GM18861 (cell line): ENCODE measurements around the gene TEAD1.

ENCODE experiments used
- ATAC-seq: cut with Tn5 transposase; IDR thresholded peaks from one replicate; pipeline ENCODE4 v1.9.1; 2021; ENCODE audit not compliant: unreplicated experiment

TEAD1 gene

GRCh38 chr11:12673924-12674570, at the start of gene TEAD1:
Gene TEAD1, plus strand, starts transcription at chr11:12674421.
- peak; percentile 71 for ATAC-seq

DNA sequence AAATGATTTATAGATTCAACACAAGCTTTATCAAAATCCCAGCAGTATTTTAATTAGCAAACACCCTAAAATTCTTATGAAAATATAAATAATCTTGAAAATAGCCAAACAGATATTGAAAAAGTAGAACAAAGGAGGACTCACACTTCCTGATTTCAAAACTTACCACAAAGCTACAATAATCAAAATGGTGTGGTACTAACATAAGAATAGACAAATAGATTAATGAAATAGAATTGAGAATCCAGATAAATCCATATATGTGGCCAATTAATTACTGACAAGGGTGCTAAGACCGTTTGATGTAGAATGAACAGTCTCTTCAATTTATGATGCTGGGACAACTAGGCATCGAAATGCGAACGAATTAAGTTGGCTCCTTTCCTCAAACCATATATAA, 49.6 kb upstream of the TEAD1 start:
- no peak for ATAC-seq

DNA sequence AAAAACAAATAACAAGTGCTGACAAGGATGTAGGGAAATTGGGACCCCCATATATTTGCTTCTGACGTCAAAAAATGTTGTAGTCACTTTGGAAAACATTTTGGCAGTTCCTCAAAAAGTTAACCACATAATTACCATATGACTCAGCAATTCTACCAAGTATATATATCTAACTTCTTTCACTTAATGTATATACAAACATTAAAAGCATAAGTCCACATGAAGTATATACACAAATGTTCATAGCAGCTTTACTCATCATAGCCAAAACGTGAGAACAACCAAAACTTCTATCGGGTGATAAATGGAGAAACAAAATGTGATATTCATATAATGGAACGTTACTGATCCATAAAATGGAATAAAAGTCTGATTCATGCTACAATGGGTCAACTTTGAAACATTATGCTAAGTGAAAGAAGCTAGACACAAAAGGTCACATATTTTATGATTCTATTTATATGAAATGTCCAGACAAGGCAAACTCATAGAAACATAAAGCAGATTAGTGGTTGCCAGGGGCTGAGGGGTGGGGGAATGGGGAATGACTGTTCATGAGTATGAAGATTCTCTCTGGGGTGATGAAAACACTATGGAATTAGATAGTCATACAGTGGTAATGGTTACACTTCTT, 48.7 kb upstream of the TEAD1 start:
- ATAC-seq = no peak

DNA sequence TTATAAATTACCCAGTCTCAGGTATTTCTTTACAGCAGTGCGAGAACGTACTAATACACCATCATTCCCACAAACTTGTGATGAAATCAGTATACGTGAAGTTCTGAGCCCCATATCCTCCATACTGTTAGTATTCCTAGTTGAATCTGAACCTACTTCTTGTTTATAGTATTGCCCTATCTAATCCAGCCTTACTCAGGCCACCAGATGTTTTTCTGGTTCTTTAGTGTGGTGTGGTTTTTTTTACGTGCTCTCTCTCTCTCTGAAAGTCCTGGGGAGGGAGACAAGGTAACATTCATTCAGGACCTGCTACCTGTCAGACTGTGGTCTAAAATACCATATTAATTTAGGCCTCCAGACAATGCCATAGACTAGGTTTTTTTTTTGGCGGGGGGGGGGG, 47.6 kb upstream of the TEAD1 start:
- no peak for ATAC-seq

DNA sequence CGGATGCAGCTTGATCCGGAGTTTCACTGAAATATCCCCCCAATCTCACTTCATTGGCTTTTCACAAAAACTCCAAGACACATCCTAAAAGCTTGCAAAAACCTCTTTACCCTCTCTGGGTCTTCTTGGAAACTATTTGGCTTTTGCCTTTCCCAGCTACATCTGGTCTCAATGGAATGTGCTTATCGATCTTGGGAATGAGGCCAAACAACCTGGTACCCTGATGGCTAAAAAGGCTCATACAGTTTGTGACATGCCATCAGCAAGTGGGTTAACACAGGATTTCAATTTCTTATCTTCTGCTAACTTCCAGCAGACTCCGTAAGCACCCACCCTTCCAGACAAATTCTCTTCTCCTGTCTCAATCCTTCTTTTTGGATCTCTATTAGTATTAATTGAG, 45.9 kb upstream of the TEAD1 start:
- ATAC-seq = no peak

GRCh38 chr11:12629601-12630313, 44.5 kb upstream of the TEAD1 start:
- no peak for ATAC-seq

- ATAC-seq = no peak
Measured at GRCh38 chr11:12631651-12632050, 42.6 kb upstream of the TEAD1 start.

GRCh38 chr11:12634329-12634728, 39.9 kb upstream of the TEAD1 start:
- ATAC-seq = no peak

GRCh38 chr11:12636871-12637410, 37.3 kb upstream of the TEAD1 start:
- no peak for ATAC-seq

- ATAC-seq = no peak
Measured at GRCh38 chr11:12639388-12639787, 34.8 kb upstream of the TEAD1 start.

DNA sequence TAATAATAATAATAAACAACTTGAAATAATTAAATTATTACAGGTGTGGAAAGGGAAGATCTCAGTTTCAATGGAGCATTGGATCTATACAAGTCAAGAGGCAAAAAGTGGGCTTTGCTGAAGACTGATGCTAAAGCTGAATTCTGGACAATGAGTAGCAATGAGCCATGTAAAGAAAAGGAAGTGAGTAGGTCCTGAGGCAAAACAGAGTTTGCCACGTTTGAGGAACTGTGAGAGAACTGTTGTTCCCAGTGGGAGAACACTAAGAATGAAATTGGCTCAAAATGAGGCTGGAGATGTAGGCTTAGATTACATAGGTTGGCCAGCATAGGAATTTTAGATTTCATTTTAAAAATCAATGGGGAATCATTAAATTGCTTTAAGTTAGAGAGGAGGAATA, 33.9 kb upstream of the TEAD1 start:
- no peak for ATAC-seq

DNA sequence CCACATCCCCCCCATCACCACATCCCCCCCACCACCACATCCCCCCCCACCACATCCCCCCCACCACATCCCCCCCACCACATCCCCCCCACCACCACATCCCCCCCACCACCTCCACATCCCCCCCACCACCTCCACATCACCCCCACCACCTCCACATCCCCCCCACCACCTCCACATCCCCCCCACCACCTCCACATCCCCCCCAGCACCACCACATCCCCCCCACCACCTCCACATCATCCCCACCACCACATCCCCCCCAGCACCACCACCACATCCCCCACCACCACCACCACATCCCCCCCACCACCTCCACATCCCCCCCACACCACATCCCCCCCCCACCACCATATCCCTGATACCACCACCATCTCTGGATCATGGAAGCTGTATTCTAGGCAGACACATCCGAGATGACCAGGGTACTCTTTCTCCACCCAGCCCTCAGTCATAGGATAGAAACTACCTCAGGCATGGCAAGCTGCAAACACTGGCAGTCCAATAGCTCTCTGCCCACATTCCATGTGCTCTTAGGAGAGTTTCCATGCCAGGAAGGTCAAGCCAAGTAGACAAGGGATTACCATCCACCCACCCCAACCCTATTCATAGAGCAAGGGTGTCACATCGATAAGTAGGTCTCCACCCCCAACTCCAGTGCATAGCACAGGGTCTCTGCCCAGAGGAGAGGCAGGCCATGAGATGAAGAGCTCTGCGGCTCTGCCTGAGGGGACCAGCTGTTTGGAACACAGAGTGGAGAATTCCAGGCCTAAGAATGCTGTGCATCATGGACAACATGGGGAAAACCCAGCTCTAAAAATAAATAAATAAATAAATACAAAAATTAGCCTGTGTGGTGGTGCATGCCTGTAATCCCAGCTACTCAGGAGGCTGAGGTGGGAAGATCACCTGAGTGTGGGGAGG, 33.0 kb upstream of the TEAD1 start:
- no peak for ATAC-seq

DNA sequence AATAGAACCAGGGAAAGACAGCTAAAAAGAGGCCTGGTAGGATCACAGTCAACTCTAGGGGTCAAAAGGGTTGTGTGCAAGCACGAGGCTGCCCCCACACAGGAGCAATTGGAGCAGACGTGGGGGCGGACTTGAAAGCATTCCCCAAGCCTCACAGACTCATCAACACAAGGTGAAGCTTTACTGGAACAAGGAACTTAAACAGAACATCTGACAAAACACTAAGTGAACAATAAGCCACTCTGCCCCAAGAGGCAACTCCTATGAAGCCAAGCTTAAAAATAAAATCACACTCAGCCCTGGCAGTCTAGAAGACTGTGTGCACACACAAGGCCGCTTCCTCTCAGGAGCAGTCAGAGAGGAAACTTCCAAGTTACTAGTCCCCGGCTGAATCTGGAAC, 32.2 kb upstream of the TEAD1 start:
- ATAC-seq = no peak

DNA sequence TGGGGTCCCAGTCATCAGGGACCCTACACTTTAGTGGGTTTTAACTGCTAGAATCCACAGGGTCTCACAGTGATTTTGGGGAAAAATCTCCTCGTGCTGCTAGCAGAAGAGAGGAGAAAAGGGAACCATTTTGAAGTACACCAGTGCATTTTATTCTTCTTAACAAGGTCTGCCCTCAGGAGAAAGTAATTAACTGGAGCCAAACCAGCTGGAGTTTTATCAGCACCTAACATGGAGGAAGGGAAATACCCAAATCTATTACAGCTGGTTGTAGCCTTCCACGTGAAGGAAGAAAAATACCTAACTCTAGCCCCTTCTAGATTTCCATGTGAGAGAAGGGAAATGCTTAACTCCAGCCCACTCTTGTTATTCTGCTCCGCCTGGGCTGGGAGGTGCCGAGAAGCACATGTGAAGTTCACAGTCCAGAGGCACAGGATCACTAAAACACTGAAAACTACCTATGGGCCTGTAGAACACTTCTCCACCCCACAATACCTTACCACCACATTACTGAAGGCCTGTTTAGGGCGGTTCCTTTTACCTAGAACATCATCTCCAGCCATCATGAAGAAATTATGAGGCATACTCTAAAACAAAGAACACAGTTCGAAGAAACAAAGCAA, 31.3 kb upstream of the TEAD1 start:
- no peak for ATAC-seq

- no peak for ATAC-seq
Measured at GRCh38 chr11:12646478-12646877, 27.7 kb upstream of the TEAD1 start.

- no peak for ATAC-seq
Measured at GRCh38 chr11:12653729-12654128, 20.5 kb upstream of the TEAD1 start.

GRCh38 chr11:12655842-12656241, 18.4 kb upstream of the TEAD1 start:
- ATAC-seq = no peak

GRCh38 chr11:12657336-12657735, 16.9 kb upstream of the TEAD1 start:
- ATAC-seq = no peak

DNA sequence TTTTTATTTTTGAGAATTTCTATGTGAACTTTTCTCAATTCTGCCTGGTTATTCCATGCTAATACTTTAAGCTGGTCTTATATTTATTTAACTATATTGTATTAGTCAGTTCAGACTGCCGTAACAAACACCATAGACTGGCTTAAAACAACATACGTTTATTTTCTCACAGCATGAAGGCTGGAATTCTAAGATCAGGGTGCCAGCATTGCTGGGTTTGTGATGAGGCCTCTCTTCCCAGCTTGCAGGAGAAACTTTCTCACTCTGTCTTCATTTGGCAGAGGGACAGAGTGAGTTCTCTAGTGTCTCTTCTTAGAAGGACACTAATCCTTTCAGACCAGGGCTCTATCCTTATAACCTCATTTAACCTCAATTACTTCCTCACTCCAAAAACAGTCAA, 16.2 kb upstream of the TEAD1 start:
- no peak for ATAC-seq

- ATAC-seq = no peak
Measured at GRCh38 chr11:12662101-12662689, 12.0 kb upstream of the TEAD1 start.
